GM12878 (cell line): ENCODE measurements around the gene DIAPH2. TPM values are rescaled to one million over a fixed set of nuclear protein-coding genes. Genes with fewer than 3 reads are reported as not detected.

ENCODE experiments used
- ATAC-seq: fragments of 200-7000 bp; cut with Tn5 transposase; 3 replicates; pipeline ENCODE4 v1.9.1; 2020; ENCODE audit warnings: mild to moderate bottlenecking, moderate library complexity
- BruUV-seq: library from RNA; stranded (reverse); fragments of 400-500 nt; replicated peaks from 2 replicates; lab custom pipeline; 2021; lab: Mats Ljungman, UMichigan
- CTCF ChIA-PET: fragments of 300-600 bp; sonication (Branson Sonifier 250); formaldehyde crosslinking; extraction: SDS; loops from one replicate; lab custom pipeline; 2021; ENCODE audit warnings: inconsistent platforms; lab: Yijun Ruan, JAX
- POLR2A ChIA-PET: fragments of 350-600 bp; formaldehyde crosslinking; extraction: SDS; loops from one replicate; lab custom pipeline; 2021; ENCODE audit warnings: inconsistent platforms; lab: Charles Lee
- RAD21 ChIA-PET: fragments of 300-600 bp; sonication (Branson Sonifier 250); formaldehyde crosslinking; loops from one replicate; lab custom pipeline; 2023; ENCODE audit warnings: antibody characterized with exemption; ENCODE audit not compliant: unreplicated experiment; lab: Charles Lee
- SMC1A ChIA-PET: fragments of 300-600 bp; sonication (Branson Sonifier 250); formaldehyde crosslinking; loops from one replicate; lab custom pipeline; 2023; ENCODE audit not compliant: unreplicated experiment, uncharacterized antibody; lab: Charles Lee
- DNase-seq: peaks from one replicate; pipeline ENCODE4 v3.0.0-alpha.2; 2011; ENCODE audit warnings: low read depth, low spot score
- FAIRE-seq: peaks from 3 replicates; lab custom pipeline; 2011; peaks lifted over from hg19 to GRCh38; lab: Jason Lieb, UNC
- H2AFZ ChIP-seq: 2 replicates; pipeline ENCODE4 v1.6.0; 2011; ENCODE audit warnings: low read depth, low read length, control low read depth; ENCODE audit not compliant: control insufficient read depth
- H3K27ac ChIP-seq: 2 replicates; pipeline ENCODE4 v1.5.1; 2011; ENCODE audit warnings: control low read depth; ENCODE audit not compliant: control insufficient read depth, insufficient read depth
- H3K27me3 ChIP-seq, 2 experiments: replicated peaks in 1 of 2; 2 replicates each; pipeline versions ENCODE4 v1.6.0 to v1.6.1; 2011; ENCODE audit warnings: low read length in 1 of 2; ENCODE audit not compliant: control insufficient read depth in 2 of 2, insufficient read depth in 2 of 2
- H3K36me3 ChIP-seq, 2 experiments: 2 replicates each; pipeline ENCODE4 v1.5.1; 2011; ENCODE audit warnings: low read length in 1 of 2; ENCODE audit not compliant: control insufficient read depth in 2 of 2, insufficient read depth in 2 of 2
- H3K4me1 ChIP-seq: 2 replicates; pipeline ENCODE4 v1.6.1; 2011; ENCODE audit warnings: mild to moderate bottlenecking, low read length, moderate library complexity, mixed read lengths; ENCODE audit not compliant: control insufficient read depth, insufficient read depth
- H3K4me2 ChIP-seq: 2 replicates; pipeline ENCODE4 v1.6.0; 2011; ENCODE audit warnings: control low read depth; ENCODE audit not compliant: control insufficient read depth, insufficient read depth
- H3K4me3 ChIP-seq: fragments of 200-600 bp; sonication (generic); 2 replicates; pipeline ENCODE4 v1.5.1; 2016
- H3K79me2 ChIP-seq: 2 replicates; pipeline ENCODE4 v1.6.0; 2011; ENCODE audit warnings: low read length; ENCODE audit not compliant: control insufficient read depth, insufficient read depth
- H3K9ac ChIP-seq: 2 replicates; pipeline ENCODE4 v1.8.0; 2011; ENCODE audit warnings: low read length, control low read depth, mixed read lengths; ENCODE audit not compliant: control insufficient read depth, insufficient read depth
- H3K9me3 ChIP-seq: replicated peaks from 3 replicates; pipeline ENCODE4 v1.5.1; 2011; ENCODE audit warnings: mild to moderate bottlenecking, low read length; ENCODE audit not compliant: control insufficient read depth, insufficient read depth
- H4K20me1 ChIP-seq: 2 replicates; pipeline ENCODE4 v1.6.0; 2011; ENCODE audit not compliant: control insufficient read depth, insufficient read depth
- BCL3 ChIP-seq: IDR thresholded peaks from 2 replicates; pipeline ENCODE4 v1.6.1; 2011; ENCODE audit warnings: borderline replicate concordance, low read depth, mild to moderate bottlenecking, moderate library complexity, low read length; ENCODE audit not compliant: insufficient read depth, poor library complexity, severe bottlenecking
- CUX1 ChIP-seq: IDR thresholded peaks from 2 replicates; pipeline ENCODE4 v1.6.1; 2012; ENCODE audit warnings: improper control_type of control experiment, low read depth, low read length; ENCODE audit not compliant: insufficient replicate concordance
- FOXK2 ChIP-seq: fragments of 450-650 bp; IDR thresholded peaks from 2 replicates; pipeline ENCODE4 v1.6.1; 2017; ENCODE audit warnings: mild to moderate bottlenecking, moderate library complexity
- KLF5 ChIP-seq: fragments of 450-650 bp; IDR thresholded peaks from 2 replicates; pipeline ENCODE4 v1.6.1; 2014; ENCODE audit warnings: mild to moderate bottlenecking; ENCODE audit not compliant: partially characterized antibody
- MXI1 ChIP-seq: fragments of 150-350 bp; IDR thresholded peaks from 2 replicates; pipeline ENCODE4 v1.6.1; 2011; ENCODE audit warnings: low read depth, mild to moderate bottlenecking, inconsistent platforms, low read length, improper control_type of control experiment
- NFYB ChIP-seq: IDR thresholded peaks from 2 replicates; pipeline ENCODE4 v1.6.1; 2011; ENCODE audit warnings: low read depth, mild to moderate bottlenecking, low read length, improper control_type of control experiment, moderate library complexity; ENCODE audit not compliant: insufficient read depth
- RCOR1 ChIP-seq: conservative IDR thresholded peaks from 2 replicates; pipeline ENCODE4 v1.6.1; 2012; ENCODE audit warnings: low read depth, low read length, improper control_type of control experiment
- ZBED1 ChIP-seq: IDR thresholded peaks from 2 replicates; pipeline ENCODE4 v1.6.1; 2016; ENCODE audit warnings: borderline replicate concordance
- ZBTB33 ChIP-seq: fragments of 450-650 bp; IDR thresholded peaks from 2 replicates; pipeline ENCODE4 v1.6.1; 2017; ENCODE audit warnings: mild to moderate bottlenecking
- ZNF207 ChIP-seq: fragments of 450-650 bp; IDR thresholded peaks from 2 replicates; pipeline ENCODE4 v1.6.1; 2014; ENCODE audit warnings: antibody characterized with exemption, mild to moderate bottlenecking, borderline replicate concordance
- WGBS: methylation state at CpG from one replicate; pipeline ENCODE4 v1.1.6; 2016; ENCODE audit warnings: low lambda C conversion rate; ENCODE audit not compliant: insufficient replicate concordance, insufficient coverage; ENCODE audit errors: missing lambda C conversion rate; 5-methylcytosine and 5-hydroxymethylcytosine counted together
- in situ Hi-C: fragments of 300-500 bp; cut with MboI; formaldehyde crosslinking; loops from 9 replicates; pipeline ENCODE4 v1.14.3; 2018; ENCODE audit warnings: mixed read lengths
- intact Hi-C: fragments of 100-400 bp; cut with micrococcal nuclease; formaldehyde crosslinking; loops from one replicate; pipeline ENCODE4 v1.14.2; 2022; ENCODE audit not compliant: unreplicated experiment
- polyA plus RNA-seq, 11 experiments: library from polyadenylated mRNA; depleted of rRNA in 4 of 11; unstranded in 6 of 11; stranded (reverse) in 5 of 11; fragments of >200 nt; fragmentation: Nextera tagmentation in 4 of 11; fragmentation: Illumina TruSeq in 1 of 11; extraction: Ambion mirVana in 4 of 11; extraction: Trizol in 1 of 11; gene quantifications; 1 replicate in 1 of 11; 2 replicates in 10 of 11; pipeline versions ENCODE4 v1.2.1 to v1.2.3, GENCODE V29; 2011 to 2016; ENCODE audit warnings: inconsistent platforms in 2 of 11, missing spikeins in 2 of 11, low read depth in 1 of 11
- total RNA-seq, 4 experiments: library from RNA; depleted of rRNA in 3 of 4; stranded (reverse); fragments of >200 nt in 3 of 4; fragmentation: Illumina TruSeq in 1 of 4; extraction: Trizol in 1 of 4; gene quantifications; 2 replicates each; pipeline versions ENCODE4 v1.2.1 to v1.2.3, GENCODE V29; 2013 to 2021
- TF ChIP-seq, protein P1 (sequence below): fragments of 150-350 bp; IDR thresholded peaks from 2 replicates; pipeline ENCODE4 v1.6.1; 2014; ENCODE audit warnings: mild to moderate bottlenecking, low read depth, low read length

DIAPH2 gene
- total and polyA plus RNA-seq, 10 of the 15 experiments (the other 5 are each of a cell fraction or from before 2014, with no cell fraction given), result 2.2 to 16.6 (median 8.8) TPM

DNA sequence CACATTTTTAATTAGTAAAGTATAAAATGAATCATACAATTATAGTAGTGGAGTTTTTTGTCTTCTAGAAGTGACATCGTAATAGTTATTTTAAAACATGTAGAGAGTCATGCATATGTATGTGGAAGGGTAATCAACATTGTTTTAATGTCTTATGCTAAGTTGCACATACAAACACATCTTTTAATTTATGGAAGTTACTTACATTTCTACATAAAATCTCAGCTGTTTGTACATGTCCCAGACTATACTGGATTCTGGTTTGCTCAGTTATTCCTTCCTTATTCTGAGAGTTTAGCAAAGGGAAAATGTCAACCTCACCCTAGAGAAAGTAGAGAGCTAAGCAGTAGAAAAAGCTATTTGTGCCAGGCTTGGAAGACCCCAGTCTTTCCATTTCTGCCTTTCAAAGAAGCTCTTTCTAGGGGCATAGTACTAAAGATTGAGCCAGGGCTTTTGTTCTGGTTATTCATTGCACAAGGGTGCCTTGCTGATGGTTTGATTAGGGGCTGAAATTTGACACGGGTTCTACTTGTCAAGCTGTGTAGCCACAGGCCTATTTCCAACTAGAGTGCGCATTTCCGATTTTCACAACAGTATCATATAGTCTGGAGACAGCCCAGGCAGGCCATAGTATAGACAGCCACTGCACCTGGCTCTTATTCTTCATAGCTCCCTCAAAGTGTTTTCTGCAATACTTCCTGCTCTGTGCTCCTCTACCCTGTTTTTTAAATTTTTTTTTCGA, 305.4 kb downstream of the DIAPH2 start (continued):
- TF ChIP-seq ZBTB33 (no peak), MXI1 (no peak), KLF5 (no peak), NFYB (no peak), ZBED1 (no peak), ZNF207 (no peak), RCOR1 (no peak)

- Histone ChIP-seq H4K20me1 (no peaks in the 10 kb centered on the region), H3K9me3 (no peaks in the 10 kb centered on the region), H3K4me2 (no peak overlapping the region), H3K36me3 (no peaks in the 10 kb centered on the region), H3K4me3 (no peak overlapping the region), H3K79me2 (no peaks in the 10 kb centered on the region), H2AFZ (no peak overlapping the region), H3K4me1 (no peaks in the 10 kb centered on the region), H3K27me3 (no peaks in the 10 kb centered on the region), H3K9ac (no peak overlapping the region), H3K27ac (no peak overlapping the region)
- DNase-seq (no peak), FAIRE-seq (no peak), ATAC-seq (peak; percentile 38)
- in situ Hi-C loops, result no loop called here
- BruUV-seq, result no TSS peak
- ChIA-PET RAD21 (no interaction called here), CTCF (no interaction called here), POLR2A (no interaction called here), SMC1A (no interaction called here)
- intact Hi-C loops, result no loop called here
- 3% methylated on average over 2 of the region's 2 CpGs for WGBS
- TF ChIP-seq FOXK2 (no peak), BCL3 (no peak), CUX1 (no peak)
- TF ChIP-seq, protein P1, sequence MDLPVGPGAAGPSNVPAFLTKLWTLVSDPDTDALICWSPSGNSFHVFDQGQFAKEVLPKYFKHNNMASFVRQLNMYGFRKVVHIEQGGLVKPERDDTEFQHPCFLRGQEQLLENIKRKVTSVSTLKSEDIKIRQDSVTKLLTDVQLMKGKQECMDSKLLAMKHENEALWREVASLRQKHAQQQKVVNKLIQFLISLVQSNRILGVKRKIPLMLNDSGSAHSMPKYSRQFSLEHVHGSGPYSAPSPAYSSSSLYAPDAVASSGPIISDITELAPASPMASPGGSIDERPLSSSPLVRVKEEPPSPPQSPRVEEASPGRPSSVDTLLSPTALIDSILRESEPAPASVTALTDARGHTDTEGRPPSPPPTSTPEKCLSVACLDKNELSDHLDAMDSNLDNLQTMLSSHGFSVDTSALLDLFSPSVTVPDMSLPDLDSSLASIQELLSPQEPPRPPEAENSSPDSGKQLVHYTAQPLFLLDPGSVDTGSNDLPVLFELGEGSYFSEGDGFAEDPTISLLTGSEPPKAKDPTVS, result no peak
Measured at GRCh38 chrX:96994093-96994492, 309.5 kb downstream of the DIAPH2 start.
